WTC11 (cell line): Measurements from ENCODE around the gene TTLL13. TPM values are rescaled to one million over a fixed set of nuclear protein-coding genes. Genes with fewer than 3 reads are reported as not detected.

Experiments used
- ATAC-seq: fragments of 200-7000 bp; cut with Tn5 transposase; 2 replicates; pipeline ENCODE4 v1.10.0; 2021; ENCODE audit warnings: mild to moderate bottlenecking, moderate library complexity
- CTCF ChIA-PET: fragments of 300-600 bp; sonication (Branson Sonifier 250); formaldehyde crosslinking; loops from one replicate; lab custom pipeline; 2021; ENCODE audit warnings: antibody characterized with exemption; lab: Charles Lee
- POLR2A ChIA-PET: fragments of 350-600 bp; sonication (Branson Sonifier 250); formaldehyde crosslinking; loops from one replicate; lab custom pipeline; 2021; ENCODE audit warnings: antibody characterized with exemption; lab: Charles Lee
- DNase-seq: peaks from one replicate; pipeline ENCODE4 v3.0.0; 2021; ENCODE audit warnings: low spot score
- H3K27ac Mint-ChIP-seq: 2 replicates; pipeline ENCODE4 v1.8.0; 2021; ENCODE audit warnings: mixed read lengths
- H3K27me3 Mint-ChIP-seq: 2 replicates; pipeline ENCODE4 v1.8.0; 2021; ENCODE audit warnings: low read depth, mild to moderate bottlenecking, moderate library complexity, mixed read lengths
- H3K36me3 Mint-ChIP-seq: 2 replicates; pipeline ENCODE4 v1.8.0; 2021; ENCODE audit warnings: mixed read lengths
- H3K4me1 Mint-ChIP-seq: 2 replicates; pipeline ENCODE4 v1.8.0; 2022; ENCODE audit warnings: mixed read lengths
- H3K4me3 Mint-ChIP-seq: 2 replicates; pipeline ENCODE4 v1.8.0; 2021; ENCODE audit warnings: mild to moderate bottlenecking, moderate library complexity, mixed read lengths
- H3K9me3 Mint-ChIP-seq: 2 replicates; pipeline ENCODE4 v1.8.0; 2021; ENCODE audit warnings: mixed read lengths
- CTCF ChIP-seq: fragments of 200-600 bp; IDR thresholded peaks from 2 replicates; pipeline ENCODE4 v1.8.0; 2022; ENCODE audit warnings: antibody characterized with exemption
- EMX1 ChIP-seq: fragments of 250-450 bp; sonication (Bioruptor Pico); IDR thresholded peaks from 2 replicates; pipeline ENCODE4 v1.8.0; 2021; ENCODE audit warnings: mild to moderate bottlenecking
- ESRRA ChIP-seq: sonication (generic); formaldehyde crosslinking; IDR thresholded peaks from 2 replicates; pipeline ENCODE4 v1.8.1; 2022; ENCODE audit warnings: mild to moderate bottlenecking, missing genetic modification reagents, borderline replicate concordance
- ETV6 ChIP-seq: sonication (generic); formaldehyde crosslinking; IDR thresholded peaks from 2 replicates; pipeline ENCODE4 v1.8.1; 2022; ENCODE audit warnings: mild to moderate bottlenecking, missing genetic modification reagents
- FOXK1 ChIP-seq: sonication (generic); formaldehyde crosslinking; IDR thresholded peaks from 2 replicates; pipeline ENCODE4 v1.8.0; 2022; ENCODE audit warnings: mild to moderate bottlenecking, moderate library complexity, missing genetic modification reagents
- HMGXB4 ChIP-seq: sonication (generic); formaldehyde crosslinking; IDR thresholded peaks from 2 replicates; pipeline ENCODE4 v1.8.1; 2023; ENCODE audit warnings: mild to moderate bottlenecking, moderate library complexity, missing genetic modification reagents
- IRF1 ChIP-seq: sonication (generic); formaldehyde crosslinking; IDR thresholded peaks from 2 replicates; pipeline ENCODE4 v1.8.0; 2023; ENCODE audit warnings: missing genetic modification reagents
- MLX ChIP-seq: sonication (generic); formaldehyde crosslinking; IDR thresholded peaks from 2 replicates; pipeline ENCODE4 v1.8.1; 2023; ENCODE audit warnings: mild to moderate bottlenecking, missing genetic modification reagents, moderate library complexity
- NR1H2 ChIP-seq: sonication (generic); formaldehyde crosslinking; IDR thresholded peaks from 2 replicates; pipeline ENCODE4 v1.9.0; 2021; ENCODE audit warnings: mild to moderate bottlenecking, moderate library complexity, missing genetic modification reagents
- NR3C1 ChIP-seq: sonication (generic); formaldehyde crosslinking; conservative IDR thresholded peaks from 2 replicates; pipeline ENCODE4 v1.8.1; 2023; ENCODE audit warnings: low read depth, mild to moderate bottlenecking, missing genetic modification reagents
- RELA ChIP-seq: sonication (generic); formaldehyde crosslinking; IDR thresholded peaks from 2 replicates; pipeline ENCODE4 v1.8.1; 2022; ENCODE audit warnings: missing genetic modification reagents, mild to moderate bottlenecking, borderline replicate concordance
- SMAD3 ChIP-seq: sonication (generic); formaldehyde crosslinking; IDR thresholded peaks from 2 replicates; pipeline ENCODE4 v1.8.0; 2022; ENCODE audit warnings: missing genetic modification reagents, mild to moderate bottlenecking, borderline replicate concordance
- SOX15 ChIP-seq: fragments of 250-450 bp; sonication (Bioruptor Pico); IDR thresholded peaks from 2 replicates; pipeline ENCODE4 v1.9.0; 2021; ENCODE audit warnings: mild to moderate bottlenecking
- ZNF121 ChIP-seq: sonication (generic); formaldehyde crosslinking; IDR thresholded peaks from 2 replicates; pipeline ENCODE4 v1.8.0; 2023; ENCODE audit warnings: missing genetic modification reagents
- ZNF423 ChIP-seq: fragments of 250-450 bp; sonication (Bioruptor Pico); IDR thresholded peaks from 2 replicates; pipeline ENCODE4 v2.1.2; 2022; ENCODE audit warnings: mild to moderate bottlenecking, moderate library complexity
- ZNF512 ChIP-seq: sonication (generic); formaldehyde crosslinking; IDR thresholded peaks from 2 replicates; pipeline ENCODE4 v1.8.1; 2022; ENCODE audit warnings: missing genetic modification reagents, borderline replicate concordance
- total RNA-seq: library from RNA; stranded (reverse); gene quantifications from 3 replicates; pipeline ENCODE4 v1.2.3, GENCODE V29; 2021
- TF ChIP-seq, protein P1 (sequence below): sonication (generic); formaldehyde crosslinking; IDR thresholded peaks from 2 replicates; pipeline ENCODE4 v1.8.1; 2023; ENCODE audit warnings: mild to moderate bottlenecking, missing genetic modification reagents
- TF ChIP-seq, protein P2 (sequence below): sonication (generic); formaldehyde crosslinking; IDR thresholded peaks from 2 replicates; pipeline ENCODE4 v1.8.0; 2022; ENCODE audit warnings: mild to moderate bottlenecking, missing genetic modification reagents

TTLL13 gene
- total RNA-seq, 1 experiment from 2014 or later, result 0.48 TPM

DNA sequence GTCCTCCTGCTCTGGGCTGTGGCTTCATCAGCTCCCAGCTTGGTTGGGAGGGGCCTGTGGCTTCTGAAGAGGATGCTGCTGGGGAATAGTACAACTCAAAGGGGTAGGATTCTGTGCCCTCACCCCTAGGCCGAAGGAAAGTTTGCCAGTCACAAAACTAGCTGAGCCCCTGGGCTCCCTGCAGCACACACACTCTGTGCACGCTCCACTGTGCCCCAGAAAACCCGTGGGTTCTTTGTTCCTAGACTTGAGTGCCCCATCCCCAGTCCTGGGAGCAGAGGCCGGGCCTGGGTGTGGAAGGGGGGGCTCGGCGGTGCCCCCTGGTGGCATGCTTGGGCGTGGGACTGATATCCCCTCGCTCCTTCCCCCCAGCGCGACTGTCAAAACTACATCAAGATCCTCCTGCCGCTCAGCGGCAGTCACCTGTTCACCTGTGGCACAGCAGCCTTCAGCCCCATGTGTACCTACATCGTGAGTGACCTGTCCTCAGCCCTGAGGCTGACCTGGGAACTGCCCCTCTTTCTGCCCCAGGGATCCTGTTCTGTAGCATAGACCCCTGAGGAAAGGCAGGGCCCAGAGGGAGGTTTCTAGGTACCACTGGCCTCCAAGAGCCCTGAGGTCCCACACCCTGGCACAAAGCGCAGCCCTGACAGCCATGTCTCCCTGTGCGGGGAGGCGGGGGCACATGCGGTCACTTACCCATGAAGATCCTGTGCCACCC lies 29.8 kb upstream of the TTLL13 start:
- no peaks in the 10 kb centered on the region for H3K27me3 Mint-ChIP-seq
- DNase-seq (peak; percentile 77), ATAC-seq (peak; percentile 78)
- ChIA-PET POLR2A (interaction anchor here (0.9 kb wide), 1 partner anchor 46 kb away, joined by 3 read pairs; the partner anchor contains the start of gene NGRN), CTCF (interaction anchor here (0.5 to 1.8 kb wide), 6 partner anchors 14 to 78 kb away, joined by 3 to 14 read pairs (median 6); partner anchors contain the start of genes CIB1, GDPGP1 and SEMA4B)
- H3K4me1 Mint-ChIP-seq, result peaks cover 10% of the 10 kb centered on the region
- no peaks in the 10 kb centered on the region for H3K9me3 Mint-ChIP-seq
- TF ChIP-seq IRF1 (CRISPR knock-in tag) (no peak), EMX1 (CRISPR knock-in tag) (no peak), ETV6 (peak; percentile 58; the same call in 1 of the 2 replicates), CTCF (peak; percentile 77)
- no peak overlapping the region for H3K4me3 Mint-ChIP-seq
- peak overlapping the region; percentile 5 for H3K27ac Mint-ChIP-seq
- H3K36me3 Mint-ChIP-seq, result peaks cover 18% of the 10 kb centered on the region

GRCh38 chr15:90221246-90221900 lies 28.0 kb upstream of the TTLL13 start:
- Mint-ChIP-seq H3K4me3 (no peak overlapping the region), H3K27ac (no peak overlapping the region), H3K4me1 (peaks cover 5% of the 10 kb centered on the region), H3K9me3 (no peaks in the 10 kb centered on the region), H3K27me3 (no peaks in the 10 kb centered on the region), H3K36me3 (peaks cover 31% of the 10 kb centered on the region)
- peak; percentile 81 for DNase-seq
- ATAC-seq, result peak; percentile 93
- ChIA-PET POLR2A (interaction anchor here (0.6 to 1.5 kb wide), 6 partner anchors 12 to 119 kb away, joined by 3 to 12 read pairs (median 4); partner anchors contain the start of genes CIB1, GDPGP1 and IDH2), CTCF (interaction anchor here (0.6 to 3.5 kb wide), 45 partner anchors 9 to 548 kb away, joined by 3 to 110 read pairs (median 5); partner anchors contain the start of genes CIB1, GDPGP1, IDH2 and NGRN)
- TF ChIP-seq ZNF512 (CRISPR knock-in tag) (0 out of 2 replicates have a peak, but pooled peaks have one; percentile 67), FOXK1 (CRISPR knock-in tag) (0 out of 2 replicates have a peak, but pooled peaks have one; percentile 28), ESRRA (CRISPR knock-in tag) (no peak), NR3C1 (no peak), NR1H2 (CRISPR knock-in tag) (no peak), MLX (CRISPR knock-in tag) (no peak), CTCF (peak; percentile 35; the same call in 1 of the 2 replicates), ZNF121 (CRISPR knock-in tag) (0 out of 2 replicates have a peak, but pooled peaks have one; percentile 3), SMAD3 (no peak), HMGXB4 (0 out of 2 replicates have a peak, but pooled peaks have one; percentile 49), SOX15 (no peak), RELA (CRISPR knock-in tag) (no peak), ZNF423 (CRISPR knock-in tag) (0 out of 2 replicates have a peak, but pooled peaks have one; percentile 24), ETV6 (peak; percentile 35; the same call in 1 of the 2 replicates)
- TF ChIP-seq, protein P1, sequence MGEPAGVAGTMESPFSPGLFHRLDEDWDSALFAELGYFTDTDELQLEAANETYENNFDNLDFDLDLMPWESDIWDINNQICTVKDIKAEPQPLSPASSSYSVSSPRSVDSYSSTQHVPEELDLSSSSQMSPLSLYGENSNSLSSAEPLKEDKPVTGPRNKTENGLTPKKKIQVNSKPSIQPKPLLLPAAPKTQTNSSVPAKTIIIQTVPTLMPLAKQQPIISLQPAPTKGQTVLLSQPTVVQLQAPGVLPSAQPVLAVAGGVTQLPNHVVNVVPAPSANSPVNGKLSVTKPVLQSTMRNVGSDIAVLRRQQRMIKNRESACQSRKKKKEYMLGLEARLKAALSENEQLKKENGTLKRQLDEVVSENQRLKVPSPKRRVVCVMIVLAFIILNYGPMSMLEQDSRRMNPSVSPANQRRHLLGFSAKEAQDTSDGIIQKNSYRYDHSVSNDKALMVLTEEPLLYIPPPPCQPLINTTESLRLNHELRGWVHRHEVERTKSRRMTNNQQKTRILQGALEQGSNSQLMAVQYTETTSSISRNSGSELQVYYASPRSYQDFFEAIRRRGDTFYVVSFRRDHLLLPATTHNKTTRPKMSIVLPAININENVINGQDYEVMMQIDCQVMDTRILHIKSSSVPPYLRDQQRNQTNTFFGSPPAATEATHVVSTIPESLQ (CRISPR knock-in tag), result no peak
- TF ChIP-seq, protein P2, sequence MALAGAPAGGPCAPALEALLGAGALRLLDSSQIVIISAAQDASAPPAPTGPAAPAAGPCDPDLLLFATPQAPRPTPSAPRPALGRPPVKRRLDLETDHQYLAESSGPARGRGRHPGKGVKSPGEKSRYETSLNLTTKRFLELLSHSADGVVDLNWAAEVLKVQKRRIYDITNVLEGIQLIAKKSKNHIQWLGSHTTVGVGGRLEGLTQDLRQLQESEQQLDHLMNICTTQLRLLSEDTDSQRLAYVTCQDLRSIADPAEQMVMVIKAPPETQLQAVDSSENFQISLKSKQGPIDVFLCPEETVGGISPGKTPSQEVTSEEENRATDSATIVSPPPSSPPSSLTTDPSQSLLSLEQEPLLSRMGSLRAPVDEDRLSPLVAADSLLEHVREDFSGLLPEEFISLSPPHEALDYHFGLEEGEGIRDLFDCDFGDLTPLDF (CRISPR knock-in tag), result no peak
